Endothelial cell of umbilical vein (primary cell): ENCODE measurements around the gene HEBP1.

Experiments used
- EZH2 ChIP-seq: IDR thresholded peaks from 2 replicates; pipeline ENCODE4 v1.6.1; 2012; ENCODE audit warnings: borderline replicate concordance, low read depth, mild to moderate bottlenecking, moderate library complexity, low read length, inconsistent platforms; ENCODE audit not compliant: severe bottlenecking
- FOS ChIP-seq: IDR thresholded peaks from 2 replicates; pipeline ENCODE4 v1.6.1; 2011; ENCODE audit warnings: mild to moderate bottlenecking, low read length, moderate library complexity, borderline replicate concordance; ENCODE audit not compliant: insufficient read depth
- GATA2 ChIP-seq: IDR thresholded peaks from 2 replicates; pipeline ENCODE4 v1.7.0; 2011; ENCODE audit warnings: low read depth, mild to moderate bottlenecking, moderate library complexity, mixed read lengths, low read length; ENCODE audit not compliant: insufficient read length, insufficient read depth
- JUN ChIP-seq: IDR thresholded peaks from 2 replicates; pipeline ENCODE4 v1.6.1; 2011; ENCODE audit warnings: borderline replicate concordance, low read depth; ENCODE audit not compliant: insufficient read length, insufficient read depth
- MYC ChIP-seq: IDR thresholded peaks from one replicate; pipeline ENCODE4 v1.6.1; 2011; ENCODE audit warnings: mild to moderate bottlenecking, low read depth, low read length
- POLR2A ChIP-seq: IDR thresholded peaks from 2 replicates; pipeline ENCODE4 v1.6.1; 2012; ENCODE audit warnings: low read depth, mild to moderate bottlenecking, control low read depth, low read length
- POLR2AphosphoS5 ChIP-seq: IDR thresholded peaks from 2 replicates; pipeline ENCODE4 v1.6.1; 2012; ENCODE audit warnings: low read depth, mild to moderate bottlenecking, control low read depth, low read length, moderate library complexity; ENCODE audit not compliant: insufficient read depth
- TF ChIP-seq, protein P1 (sequence below), 2 donors: IDR thresholded peaks; 1 replicate in 1 of 2; 2 replicates in 1 of 2; pipeline ENCODE4 v1.5.1; 2011; ENCODE audit warnings: low read length in 2 of 2, mild to moderate bottlenecking in 2 of 2, moderate library complexity in 2 of 2, control low read depth in 1 of 2, inconsistent platforms in 1 of 2, low read depth in 1 of 2; ENCODE audit not compliant: insufficient read depth in 1 of 2; ENCODE audit errors: extremely low read depth in 1 of 2
- TF ChIP-seq, protein P2 (sequence below): IDR thresholded peaks from 2 replicates; pipeline ENCODE4 v1.6.1; 2011; ENCODE audit not compliant: insufficient read depth, insufficient read length

DNA sequence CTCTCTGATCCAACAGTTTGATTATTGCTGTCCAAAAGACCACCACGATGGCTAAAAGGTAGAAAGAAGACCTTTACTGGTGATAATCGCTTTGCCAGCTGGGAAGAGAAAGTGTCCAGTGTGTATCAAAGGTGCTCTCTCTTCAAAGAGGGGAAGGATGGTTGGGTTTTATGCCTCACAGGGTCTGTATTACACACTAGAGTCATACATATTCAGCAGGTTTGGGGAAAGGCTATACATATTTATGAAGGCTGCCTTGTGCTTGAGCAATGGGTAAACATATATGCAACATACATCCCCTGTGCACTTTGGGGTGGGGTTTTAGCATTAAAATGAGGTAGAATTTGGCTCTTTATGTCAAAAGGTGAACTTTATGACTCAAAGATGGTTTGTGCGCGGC is 66.3 kb downstream of the HEBP1 start:
- TF ChIP-seq, protein P1, sequence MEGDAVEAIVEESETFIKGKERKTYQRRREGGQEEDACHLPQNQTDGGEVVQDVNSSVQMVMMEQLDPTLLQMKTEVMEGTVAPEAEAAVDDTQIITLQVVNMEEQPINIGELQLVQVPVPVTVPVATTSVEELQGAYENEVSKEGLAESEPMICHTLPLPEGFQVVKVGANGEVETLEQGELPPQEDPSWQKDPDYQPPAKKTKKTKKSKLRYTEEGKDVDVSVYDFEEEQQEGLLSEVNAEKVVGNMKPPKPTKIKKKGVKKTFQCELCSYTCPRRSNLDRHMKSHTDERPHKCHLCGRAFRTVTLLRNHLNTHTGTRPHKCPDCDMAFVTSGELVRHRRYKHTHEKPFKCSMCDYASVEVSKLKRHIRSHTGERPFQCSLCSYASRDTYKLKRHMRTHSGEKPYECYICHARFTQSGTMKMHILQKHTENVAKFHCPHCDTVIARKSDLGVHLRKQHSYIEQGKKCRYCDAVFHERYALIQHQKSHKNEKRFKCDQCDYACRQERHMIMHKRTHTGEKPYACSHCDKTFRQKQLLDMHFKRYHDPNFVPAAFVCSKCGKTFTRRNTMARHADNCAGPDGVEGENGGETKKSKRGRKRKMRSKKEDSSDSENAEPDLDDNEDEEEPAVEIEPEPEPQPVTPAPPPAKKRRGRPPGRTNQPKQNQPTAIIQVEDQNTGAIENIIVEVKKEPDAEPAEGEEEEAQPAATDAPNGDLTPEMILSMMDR (IDR thresholded peaks at IDR 0.05; ENCODE audit: extremely low read depth in 1 of 2, insufficient read depth in 1 of 2, low read depth in 1 of 2, low read length in 2 of 2), result no peak
- TF ChIP-seq POLR2A (no peak), EZH2 (no peak), MYC (no peak), POLR2AphosphoS5 (no peak), JUN (no peak), FOS (no peak), GATA2 (no peak)
- TF ChIP-seq, protein P2, sequence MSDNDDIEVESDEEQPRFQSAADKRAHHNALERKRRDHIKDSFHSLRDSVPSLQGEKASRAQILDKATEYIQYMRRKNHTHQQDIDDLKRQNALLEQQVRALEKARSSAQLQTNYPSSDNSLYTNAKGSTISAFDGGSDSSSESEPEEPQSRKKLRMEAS, result no peak
